ENCODE measurements around the gene NR2C2.

The NR2C2 gene

GRCh38 chr3:14922863-14923262 is 24.5 kb upstream of the NR2C2 start:
- TF ChIP-seq, protein P1, sequence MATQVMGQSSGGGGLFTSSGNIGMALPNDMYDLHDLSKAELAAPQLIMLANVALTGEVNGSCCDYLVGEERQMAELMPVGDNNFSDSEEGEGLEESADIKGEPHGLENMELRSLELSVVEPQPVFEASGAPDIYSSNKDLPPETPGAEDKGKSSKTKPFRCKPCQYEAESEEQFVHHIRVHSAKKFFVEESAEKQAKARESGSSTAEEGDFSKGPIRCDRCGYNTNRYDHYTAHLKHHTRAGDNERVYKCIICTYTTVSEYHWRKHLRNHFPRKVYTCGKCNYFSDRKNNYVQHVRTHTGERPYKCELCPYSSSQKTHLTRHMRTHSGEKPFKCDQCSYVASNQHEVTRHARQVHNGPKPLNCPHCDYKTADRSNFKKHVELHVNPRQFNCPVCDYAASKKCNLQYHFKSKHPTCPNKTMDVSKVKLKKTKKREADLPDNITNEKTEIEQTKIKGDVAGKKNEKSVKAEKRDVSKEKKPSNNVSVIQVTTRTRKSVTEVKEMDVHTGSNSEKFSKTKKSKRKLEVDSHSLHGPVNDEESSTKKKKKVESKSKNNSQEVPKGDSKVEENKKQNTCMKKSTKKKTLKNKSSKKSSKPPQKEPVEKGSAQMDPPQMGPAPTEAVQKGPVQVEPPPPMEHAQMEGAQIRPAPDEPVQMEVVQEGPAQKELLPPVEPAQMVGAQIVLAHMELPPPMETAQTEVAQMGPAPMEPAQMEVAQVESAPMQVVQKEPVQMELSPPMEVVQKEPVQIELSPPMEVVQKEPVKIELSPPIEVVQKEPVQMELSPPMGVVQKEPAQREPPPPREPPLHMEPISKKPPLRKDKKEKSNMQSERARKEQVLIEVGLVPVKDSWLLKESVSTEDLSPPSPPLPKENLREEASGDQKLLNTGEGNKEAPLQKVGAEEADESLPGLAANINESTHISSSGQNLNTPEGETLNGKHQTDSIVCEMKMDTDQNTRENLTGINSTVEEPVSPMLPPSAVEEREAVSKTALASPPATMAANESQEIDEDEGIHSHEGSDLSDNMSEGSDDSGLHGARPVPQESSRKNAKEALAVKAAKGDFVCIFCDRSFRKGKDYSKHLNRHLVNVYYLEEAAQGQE (IDR thresholded peaks at IDR 0.05; ENCODE audit: insufficient read depth in 1 of 2, low read depth in 2 of 2, low read length in 2 of 2) = no peak
- TF ChIP-seq POLR2AphosphoS5 (IDR thresholded peaks at IDR 0.05; ENCODE audit: low read depth, low read length) (no peak), SIN3A (IDR thresholded peaks at IDR 0.05; ENCODE audit: borderline replicate concordance, insufficient read depth, low read length) (no peak), TAF1 (IDR thresholded peaks at IDR 0.05; ENCODE audit: borderline replicate concordance, insufficient read depth, low read length) (no peak), FOXP2 (optimal IDR thresholded peaks at IDR 0.05; ENCODE audit: borderline replicate concordance, extremely low read depth, extremely low read length, insufficient read depth) (no peak)

DNA sequence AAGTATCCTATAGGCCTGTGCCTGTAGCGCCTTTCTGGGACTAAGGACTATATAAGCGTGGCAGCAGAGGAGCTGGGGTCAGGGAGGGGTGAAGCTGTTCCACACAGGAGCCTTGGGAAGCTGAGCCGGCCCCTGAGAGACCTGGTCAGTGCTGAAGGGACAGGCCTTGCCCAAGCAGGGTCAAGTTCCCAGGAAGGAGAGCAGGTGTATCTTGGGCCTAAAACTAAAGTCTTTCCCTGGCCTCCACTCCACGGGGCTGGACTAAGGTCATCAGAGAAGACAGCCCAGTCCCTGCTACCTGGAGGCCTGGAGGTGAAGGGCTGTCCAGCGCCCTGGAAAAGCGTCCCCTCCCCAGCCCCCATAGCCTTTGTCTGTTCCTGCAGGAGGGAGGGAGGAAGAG is 23.9 kb upstream of the NR2C2 start:
- TF ChIP-seq SIN3A (IDR thresholded peaks at IDR 0.05; ENCODE audit: borderline replicate concordance, insufficient read depth, low read length) (no peak), FOXP2 (optimal IDR thresholded peaks at IDR 0.05; ENCODE audit: borderline replicate concordance, extremely low read depth, extremely low read length, insufficient read depth) (no peak), TAF1 (IDR thresholded peaks at IDR 0.05; ENCODE audit: borderline replicate concordance, insufficient read depth, low read length) (no peak), POLR2AphosphoS5 (IDR thresholded peaks at IDR 0.05; ENCODE audit: low read depth, low read length) (no peak)
- TF ChIP-seq, protein P1 (IDR thresholded peaks at IDR 0.05; ENCODE audit: insufficient read depth in 1 of 2, low read depth in 2 of 2, low read length in 2 of 2) = no peak

DNA sequence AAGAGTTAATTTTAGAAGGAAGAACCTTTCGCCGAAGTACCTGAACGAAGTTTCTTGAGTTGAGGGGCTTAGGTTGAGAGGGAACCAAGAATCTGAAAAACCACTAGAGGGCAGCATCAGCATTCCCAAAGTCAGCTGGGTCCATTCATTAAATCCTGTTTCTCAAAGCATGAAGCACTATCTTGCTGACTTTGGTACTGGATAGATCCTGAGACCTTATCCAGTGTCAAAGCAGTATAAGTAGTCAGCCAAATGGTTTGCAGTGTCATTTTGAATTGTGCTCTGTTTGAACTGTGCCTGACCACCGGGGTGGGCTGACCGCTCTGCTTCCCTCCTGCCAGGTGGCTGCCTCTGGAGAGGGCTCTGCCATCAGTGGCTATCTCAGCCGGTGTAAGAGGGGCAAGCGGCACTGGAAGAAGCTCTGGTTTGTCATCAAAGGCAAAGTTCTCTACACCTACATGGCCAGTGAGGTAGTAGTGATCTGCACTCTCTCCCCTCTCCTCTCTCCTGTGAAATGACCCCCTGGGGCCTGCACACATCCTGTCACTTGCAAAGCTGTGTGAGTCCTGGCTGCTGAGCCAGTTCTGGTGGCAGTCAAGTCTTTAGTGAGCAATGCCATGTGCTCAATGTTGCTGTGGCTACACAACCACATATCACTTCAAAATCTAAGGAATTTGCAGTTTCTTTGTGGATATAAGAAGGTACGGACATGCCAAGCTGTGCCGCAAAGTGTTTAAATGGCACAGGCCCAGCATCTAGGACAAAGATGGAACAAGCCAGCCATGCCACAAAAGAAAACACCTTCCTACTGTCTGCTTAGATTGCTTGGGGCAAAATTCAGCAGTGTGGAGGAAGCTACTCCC is 21.4 kb upstream of the NR2C2 start:
- TF ChIP-seq TAF1 (IDR thresholded peaks at IDR 0.05; ENCODE audit: borderline replicate concordance, insufficient read depth, low read length) = no peak
- TF ChIP-seq POLR2AphosphoS5 (IDR thresholded peaks at IDR 0.05; ENCODE audit: low read depth, low read length) = no peak
- no peak for TF ChIP-seq FOXP2 (optimal IDR thresholded peaks at IDR 0.05; ENCODE audit: borderline replicate concordance, extremely low read depth, extremely low read length, insufficient read depth)
- no peak for TF ChIP-seq SIN3A (IDR thresholded peaks at IDR 0.05; ENCODE audit: borderline replicate concordance, insufficient read depth, low read length)
- TF ChIP-seq, protein P1 (IDR thresholded peaks at IDR 0.05; ENCODE audit: insufficient read depth in 1 of 2, low read depth in 2 of 2, low read length in 2 of 2) = no peak

DNA sequence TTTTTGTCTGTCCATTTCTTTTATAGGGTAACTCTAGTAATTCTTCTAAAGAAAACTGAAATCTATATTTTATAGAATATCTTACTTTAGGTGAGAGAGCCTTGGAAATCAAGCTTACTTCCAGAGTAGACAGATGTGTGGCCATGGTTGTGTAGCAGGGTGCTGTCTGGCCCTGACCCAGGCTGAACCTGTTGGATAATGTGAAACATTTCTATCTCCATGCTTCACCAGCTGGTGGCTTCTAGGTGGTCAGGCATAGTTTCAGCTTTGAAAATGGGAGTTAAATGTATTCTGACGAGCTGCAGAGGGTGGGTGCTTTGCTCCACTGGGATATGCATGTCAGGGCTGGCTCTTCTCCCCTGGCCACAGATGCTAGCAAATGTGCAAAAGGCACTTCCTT is 20.8 kb upstream of the NR2C2 start:
- TF ChIP-seq, protein P1 (IDR thresholded peaks at IDR 0.05; ENCODE audit: insufficient read depth in 1 of 2, low read depth in 2 of 2, low read length in 2 of 2) = no peak
- no peak for TF ChIP-seq POLR2AphosphoS5 (IDR thresholded peaks at IDR 0.05; ENCODE audit: low read depth, low read length)
- no peak for TF ChIP-seq TAF1 (IDR thresholded peaks at IDR 0.05; ENCODE audit: borderline replicate concordance, insufficient read depth, low read length)
